Testis (tissue), 3 donors: Measurements from ENCODE around the gene GPR34. TPM values are rescaled to one million over a fixed set of nuclear protein-coding genes. Genes with fewer than 3 reads are reported as not detected.

Source experiments
- DNase-seq: peaks from one replicate; pipeline ENCODE4 v3.0.0-alpha.2; 2019
- H3K27ac ChIP-seq, 2 donors: fragments of 200-600 bp; sonication (generic); one replicate each; pipeline ENCODE4 v1.5.1; 2019
- H3K27me3 ChIP-seq: fragments of 200-600 bp; sonication (generic); one replicate; pipeline ENCODE4 v1.5.1; 2019
- H3K36me3 ChIP-seq: fragments of 200-600 bp; sonication (generic); one replicate; pipeline ENCODE4 v1.5.1; 2017; ENCODE audit warnings: low read depth; ENCODE audit errors: missing control alignments
- H3K4me1 ChIP-seq: fragments of 200-600 bp; sonication (generic); one replicate; pipeline ENCODE4 v1.5.1; 2019
- H3K4me3 ChIP-seq, 2 donors: fragments of 200-600 bp; sonication (generic); one replicate each; pipeline ENCODE4 v1.5.1; 2017 to 2019
- H3K9me3 ChIP-seq: fragments of 200-600 bp; sonication (generic); one replicate; pipeline ENCODE4 v1.5.1; 2017
- POLR2A ChIP-seq: fragments of 450-650 bp; IDR thresholded peaks from one replicate; pipeline ENCODE4 v1.6.1; 2017; ENCODE audit warnings: antibody characterized with exemption, mild to moderate bottlenecking, moderate library complexity
- WGBS, 2 donors: methylation state at CpG; one replicate each; pipeline ENCODE4 v1.1.5; 2018; 5-methylcytosine and 5-hydroxymethylcytosine counted together
- intact Hi-C: fragments of 100-400 bp; cut with DNase I; formaldehyde crosslinking; loops from one replicate; pipeline ENCODE4 v1.15.1; 2023; ENCODE audit warnings: low total_unique reads
- polyA plus RNA-seq: library from polyadenylated mRNA; stranded (reverse); fragments of 350-450 nt; fragmentation: Illumina TruSeq; extraction: RNeasy Lipid Tissue Mini Kit (QIAGEN cat#74804); gene quantifications from one replicate; pipeline ENCODE4 v1.2.3, GENCODE V29; 2014; ENCODE audit warnings: low read depth, low replicate concordance; ENCODE audit not compliant: insufficient read depth
- small RNA-seq, 2 donors: library from RNA; depleted of rRNA; stranded (forward); fragments of <200 nt; gene quantifications; one replicate each; pipeline ENCODE3, GENCODE V24; 2016
- total RNA-seq, 2 donors: library from RNA; depleted of rRNA; stranded (reverse); fragments of >200 nt; gene quantifications; one replicate each; pipeline ENCODE4 v1.2.3, GENCODE V29; 2016
- TF ChIP-seq, protein P1 (sequence below), 3 experiments: fragments of 450-650 bp in 2 of 3; fragments of 200-600 bp in 1 of 3; sonication (generic) in 1 of 3; IDR thresholded peaks; one replicate each; pipeline ENCODE4 v1.5.1; 2016 to 2019; ENCODE audit warnings: antibody characterized with exemption in 3 of 3, mild to moderate bottlenecking in 2 of 3, moderate library complexity in 1 of 3

Gene GPR34
- total and polyA plus RNA-seq, 3 donors from 2014 or later: 1.0 to 3.8 (median 3.5) TPM

DNA sequence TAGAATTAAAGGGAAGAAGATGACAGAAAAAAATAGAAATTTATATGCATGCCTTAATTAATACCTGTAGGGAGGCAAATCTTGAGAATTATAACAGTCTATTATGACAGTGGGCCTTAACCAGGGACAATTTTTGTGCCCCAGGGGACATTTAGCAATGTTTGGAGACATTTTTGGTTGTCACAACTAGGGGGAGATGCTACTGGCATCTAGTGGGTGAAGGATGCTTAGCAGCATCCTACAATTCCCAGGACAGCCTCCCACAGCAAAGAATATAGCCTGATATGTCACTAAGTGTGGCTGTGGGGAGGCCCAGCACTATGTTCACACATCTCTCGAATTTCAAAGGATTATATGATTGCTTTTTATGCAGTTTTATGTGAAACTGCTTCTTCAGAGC, 45.8 kb downstream of the GPR34 start:
- Histone ChIP-seq H3K27ac (no peak overlapping the region), H3K27me3 (no peaks in the 10 kb centered on the region), H3K36me3 (no peaks in the 10 kb centered on the region), H3K4me3 (no peak overlapping the region), H3K9me3 (no peaks in the 10 kb centered on the region), H3K4me1 (no peaks in the 10 kb centered on the region)
- WGBS, 2 donors: 39 to 64% methylated on average over 1 of the region's 1 CpG
- TF ChIP-seq, protein P1, sequence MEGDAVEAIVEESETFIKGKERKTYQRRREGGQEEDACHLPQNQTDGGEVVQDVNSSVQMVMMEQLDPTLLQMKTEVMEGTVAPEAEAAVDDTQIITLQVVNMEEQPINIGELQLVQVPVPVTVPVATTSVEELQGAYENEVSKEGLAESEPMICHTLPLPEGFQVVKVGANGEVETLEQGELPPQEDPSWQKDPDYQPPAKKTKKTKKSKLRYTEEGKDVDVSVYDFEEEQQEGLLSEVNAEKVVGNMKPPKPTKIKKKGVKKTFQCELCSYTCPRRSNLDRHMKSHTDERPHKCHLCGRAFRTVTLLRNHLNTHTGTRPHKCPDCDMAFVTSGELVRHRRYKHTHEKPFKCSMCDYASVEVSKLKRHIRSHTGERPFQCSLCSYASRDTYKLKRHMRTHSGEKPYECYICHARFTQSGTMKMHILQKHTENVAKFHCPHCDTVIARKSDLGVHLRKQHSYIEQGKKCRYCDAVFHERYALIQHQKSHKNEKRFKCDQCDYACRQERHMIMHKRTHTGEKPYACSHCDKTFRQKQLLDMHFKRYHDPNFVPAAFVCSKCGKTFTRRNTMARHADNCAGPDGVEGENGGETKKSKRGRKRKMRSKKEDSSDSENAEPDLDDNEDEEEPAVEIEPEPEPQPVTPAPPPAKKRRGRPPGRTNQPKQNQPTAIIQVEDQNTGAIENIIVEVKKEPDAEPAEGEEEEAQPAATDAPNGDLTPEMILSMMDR (IDR thresholded peaks at IDR 0.05): peak in 1 of 3 experiments; percentile 30
- TF ChIP-seq POLR2A: no peak
- intact Hi-C loops: no loop called here
- DNase-seq: no peak

DNA sequence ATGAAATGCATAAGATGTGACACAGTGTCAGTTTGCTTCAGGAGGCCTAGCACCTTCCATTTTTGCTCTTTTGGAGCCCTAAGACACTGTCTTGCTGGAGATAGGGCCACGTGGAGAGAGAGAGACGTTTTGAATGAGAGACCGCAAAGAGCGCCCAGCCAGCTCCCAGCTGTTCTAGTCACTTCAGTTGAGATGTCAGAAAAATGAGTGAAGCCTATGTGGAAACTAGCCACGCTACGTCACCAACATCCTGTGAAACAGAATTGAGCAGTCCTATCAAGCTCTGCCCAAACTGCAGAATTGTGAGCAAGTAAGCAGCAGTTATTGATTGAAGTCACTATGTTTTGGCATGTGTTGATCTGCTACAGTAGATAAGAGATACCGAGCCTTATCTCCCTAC, 48.3 kb downstream of the GPR34 start:
- Histone ChIP-seq H3K27ac (no peak overlapping the region), H3K4me1 (no peaks in the 10 kb centered on the region), H3K27me3 (no peaks in the 10 kb centered on the region), H3K36me3 (no peaks in the 10 kb centered on the region), H3K9me3 (no peaks in the 10 kb centered on the region), H3K4me3 (no peak overlapping the region)
- intact Hi-C loops: no loop called here
- TF ChIP-seq, protein P1 (IDR thresholded peaks at IDR 0.05): no peak
- no peak for TF ChIP-seq POLR2A
- DNase-seq: no peak
- WGBS, 2 donors: 80 to 83% methylated on average over 7 of the region's 7 CpGs

DNA sequence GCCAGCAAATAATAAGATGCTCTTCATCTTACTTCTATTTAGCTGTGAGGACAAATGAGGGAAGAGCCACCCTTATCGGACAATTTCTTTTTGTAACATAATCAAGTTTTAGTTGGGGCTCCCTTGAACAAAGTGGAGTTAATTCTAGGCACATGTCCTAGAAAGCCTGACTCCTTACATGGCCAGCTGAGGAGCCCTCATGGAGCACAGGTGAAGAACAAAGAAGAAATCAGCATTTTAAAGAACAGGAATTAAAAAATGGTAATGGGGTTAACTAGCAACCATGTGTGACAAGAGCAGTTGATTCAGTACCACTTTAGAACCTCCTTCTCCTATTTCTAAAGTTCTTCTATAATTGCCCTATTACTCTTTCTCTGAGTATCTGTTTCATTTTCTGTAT, 51.1 kb downstream of the GPR34 start:
- Histone ChIP-seq H3K4me1 (no peaks in the 10 kb centered on the region), H3K9me3 (no peaks in the 10 kb centered on the region), H3K27ac (no peak overlapping the region), H3K27me3 (no peaks in the 10 kb centered on the region), H3K4me3 (no peak overlapping the region), H3K36me3 (no peaks in the 10 kb centered on the region)
- intact Hi-C loops: no loop called here
- DNase-seq: no peak
- TF ChIP-seq, protein P1 (IDR thresholded peaks at IDR 0.05): no peak
- TF ChIP-seq POLR2A: no peak
- WGBS, 2 donors: 75 to 88% methylated on average over 1 of the region's 1 CpG

Small RNA genes within 50 kb of the gene (small RNA-seq; reads per million reads assigned to genes)
- 0 reads per million in 2 donors for gene RN7SL144P

Other genes starting within 250 kb of the GPR34 start
- gene NYX, start 241.6 kb upstream of the GPR34 start, total RNA-seq: 1 to 10 TPM; 1.5 to 2.9 TPM
- gene NYX, start 241.6 kb upstream of the GPR34 start, polyA plus RNA-seq: 0.87 TPM
- under 1 TPM; 0.16 to 0.31 TPM for gene GPR82, start 35.2 kb downstream of the GPR34 start, total RNA-seq
- gene GPR82, start 35.2 kb downstream of the GPR34 start, polyA plus RNA-seq: not detected
- 10 to 100 TPM; 14.5 to 20.9 TPM for gene CASK, start 234.6 kb downstream of the GPR34 start, total RNA-seq
- 8.5 TPM for gene CASK, start 234.6 kb downstream of the GPR34 start, polyA plus RNA-seq